Dermis microvascular lymphatic vessel endothelial cell (primary cell): ENCODE data around the gene STAT5A. TPM values are rescaled to one million over a fixed set of nuclear protein-coding genes. Genes with fewer than 3 reads are reported as not detected.
"Not testable (repeated sequence)": the region's sequence is repeated elsewhere in the genome, so short reads cannot be mapped to it uniquely, and the experiment has no call there.

Experiments used
- DNase-seq, 2 donors: peaks; one replicate each; pipeline versions ENCODE4 v3.0.0 to v3.0.0-alpha.2; 2010; ENCODE audit warnings: low read depth in 2 of 2
- total RNA-seq: library from RNA; depleted of rRNA; stranded (reverse); fragments of >200 nt; gene quantifications from 2 replicates; pipeline ENCODE4 v1.2.1, GENCODE V29; 2014

Gene STAT5A
- total RNA-seq, 1 donor from 2014 or later = 41.8 TPM

GRCh38 chr17:42305543-42306384 is 17.5 kb downstream of the STAT5A start:
- DNase-seq = no peak

GRCh38 chr17:42306385-42306667 is 18.0 kb downstream of the STAT5A start:
- no peak for DNase-seq

- DNase-seq = no peak
These were observed 19.1 kb downstream of the STAT5A start for GRCh38 chr17:42307362-42307927.

DNA sequence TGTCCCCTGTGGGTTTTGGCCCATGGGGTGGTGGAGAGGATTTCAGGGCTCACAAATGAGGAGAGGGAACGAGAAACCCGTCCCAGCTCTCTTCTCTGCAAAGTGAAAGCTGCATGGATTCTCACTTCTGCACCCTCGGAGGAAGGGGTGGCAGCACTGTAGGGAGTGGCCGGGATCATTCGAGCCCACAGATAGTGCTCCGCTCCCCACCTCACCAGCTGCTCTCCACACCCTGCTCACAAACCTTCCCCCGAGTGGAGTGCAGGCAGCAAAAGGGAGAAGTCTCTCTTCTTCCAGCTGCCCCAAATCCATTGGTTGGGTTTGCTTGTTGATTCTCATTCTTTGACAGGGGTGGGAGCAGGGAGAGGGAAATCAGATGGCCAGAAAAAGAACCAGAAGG is 20.1 kb downstream of the STAT5A start:
- no peak for DNase-seq

DNA sequence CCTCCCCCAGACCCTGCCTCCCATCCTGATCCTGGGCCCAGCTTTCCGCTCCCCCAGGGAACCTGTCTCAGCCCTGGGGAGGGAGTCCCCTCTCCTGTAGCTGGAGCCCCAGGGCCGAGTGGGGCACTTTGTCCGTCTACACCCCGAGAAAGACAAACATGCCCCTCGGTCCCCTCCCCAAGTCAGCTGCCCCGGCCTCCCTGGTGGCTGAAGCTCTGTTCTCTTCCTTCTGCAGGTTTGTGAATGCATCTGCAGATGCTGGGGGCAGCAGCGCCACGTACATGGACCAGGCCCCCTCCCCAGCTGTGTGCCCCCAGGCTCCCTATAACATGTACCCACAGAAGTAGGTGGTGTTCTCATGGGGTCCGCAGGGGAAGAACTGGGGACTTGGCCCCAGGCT is 20.8 kb downstream of the STAT5A start:
- no peak for DNase-seq

GRCh38 chr17:42309986-42310786 is 21.9 kb downstream of the STAT5A start:
- DNase-seq = no peak

GRCh38 chr17:42310787-42311215 is 22.5 kb downstream of the STAT5A start:
- DNase-seq = no peak

DNA sequence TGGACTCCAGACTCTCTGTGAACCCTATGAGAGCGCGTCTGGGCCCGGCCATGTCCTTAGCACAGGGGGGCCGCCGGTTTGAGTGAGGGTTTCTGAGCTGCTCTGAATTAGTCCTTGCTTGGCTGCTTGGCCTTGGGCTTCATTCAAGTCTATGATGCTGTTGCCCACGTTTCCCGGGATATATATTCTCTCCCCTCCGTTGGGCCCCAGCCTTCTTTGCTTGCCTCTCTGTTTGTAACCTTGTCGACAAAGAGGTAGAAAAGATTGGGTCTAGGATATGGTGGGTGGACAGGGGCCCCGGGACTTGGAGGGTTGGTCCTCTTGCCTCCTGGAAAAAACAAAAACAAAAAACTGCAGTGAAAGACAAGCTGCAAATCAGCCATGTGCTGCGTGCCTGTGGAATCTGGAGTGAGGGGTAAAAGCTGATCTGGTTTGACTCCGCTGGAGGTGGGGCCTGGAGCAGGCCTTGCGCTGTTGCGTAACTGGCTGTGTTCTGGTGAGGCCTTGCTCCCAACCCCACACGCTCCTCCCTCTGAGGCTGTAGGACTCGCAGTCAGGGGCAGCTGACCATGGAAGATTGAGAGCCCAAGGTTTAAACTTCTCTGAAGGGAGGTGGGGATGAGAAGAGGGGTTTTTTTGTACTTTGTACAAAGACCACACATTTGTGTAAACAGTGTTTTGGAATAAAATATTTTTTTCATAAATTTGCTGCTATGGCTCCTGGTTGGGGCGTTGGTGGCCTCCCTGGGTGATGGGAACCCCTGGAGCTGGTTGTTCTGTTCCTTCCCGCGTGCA is 23.1 kb downstream of the STAT5A start:
- no peak for DNase-seq

- DNase-seq = no peak
These were observed 23.7 kb downstream of the STAT5A start for GRCh38 chr17:42312035-42312284.

- DNase-seq = peak in 1 of 2 donors; percentile 80
These were observed 24.2 kb downstream of the STAT5A start for GRCh38 chr17:42312285-42313130.

DNA sequence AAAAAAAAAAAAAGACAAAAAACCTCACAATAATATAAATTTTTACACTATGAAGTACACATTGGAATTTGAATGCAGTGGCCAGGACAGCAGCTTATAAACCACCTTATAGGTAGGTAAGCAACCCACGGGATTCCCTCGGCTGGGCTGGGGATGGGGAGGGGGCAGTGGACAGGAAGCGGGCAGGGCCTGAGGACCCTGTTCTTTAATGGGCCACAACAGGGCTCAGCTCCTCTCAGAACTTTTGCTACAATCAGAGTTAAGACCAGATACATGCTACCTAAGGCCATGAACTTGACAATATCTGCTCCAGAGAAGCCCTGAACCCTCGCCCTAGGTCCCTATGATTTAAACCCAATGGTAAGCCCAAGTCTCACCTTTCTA is 25.1 kb downstream of the STAT5A start:
- no peak for DNase-seq

- DNase-seq = no peak
These were observed 25.7 kb downstream of the STAT5A start for GRCh38 chr17:42313773-42314566.

- DNase-seq = no peak
These were observed 27.3 kb downstream of the STAT5A start for GRCh38 chr17:42315402-42316156.

DNA sequence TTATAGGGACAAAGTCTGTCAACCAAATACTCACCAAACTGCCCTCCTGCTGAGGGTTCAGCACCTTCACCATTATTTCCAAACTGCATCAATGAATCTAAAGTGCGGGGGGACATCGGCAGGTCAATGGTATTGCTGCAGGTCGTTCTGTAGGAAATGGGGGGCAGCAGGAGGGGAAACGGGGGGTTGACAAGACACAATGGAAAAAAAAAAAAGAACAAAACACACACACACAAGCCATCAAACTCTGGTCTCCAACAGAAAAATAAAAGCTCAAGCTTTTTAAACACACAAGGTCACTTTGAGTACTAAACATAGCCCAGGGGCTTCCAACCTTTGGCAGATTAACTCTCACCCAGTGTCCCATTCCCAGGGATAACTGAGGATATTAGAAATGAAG is 28.5 kb downstream of the STAT5A start:
- no peak for DNase-seq

- DNase-seq = no peak
These were observed 29.1 kb downstream of the STAT5A start for GRCh38 chr17:42317266-42317845.

GRCh38 chr17:42317967-42318366 is 29.7 kb downstream of the STAT5A start:
- DNase-seq = not testable (repeated sequence)

- no peak for DNase-seq
These were observed 33.3 kb downstream of the STAT5A start for GRCh38 chr17:42321555-42321954.

GRCh38 chr17:42322382-42323267 is 34.3 kb downstream of the STAT5A start:
- DNase-seq = peak; percentile 89 to 95
